Esophagus squamous epithelium (tissue), 5 donors: ENCODE results near the gene ABHD1. TPM values are rescaled to one million over a fixed set of nuclear protein-coding genes. Genes with fewer than 3 reads are reported as not detected.

Experiments used
- DNase-seq: peaks from one replicate; lab custom pipeline; 2025; lab: John Stamatoyannopoulos, UW
- H3K27ac ChIP-seq, 4 donors: fragments of 200-600 bp; sonication (generic); one replicate each; pipeline ENCODE4 v1.5.1; 2016 to 2019; ENCODE audit warnings: mild to moderate bottlenecking in 1 of 4
- H3K27me3 ChIP-seq, 4 donors: fragments of 200-600 bp; sonication (generic); 1 replicate in 3 of 4; 2 replicates in 1 of 4; pipeline versions ENCODE4 v1.5.1 to v1.6.0; 2017 to 2021; ENCODE audit warnings: antibody characterized with exemption in 1 of 4
- H3K36me3 ChIP-seq, 3 donors: fragments of 200-600 bp; sonication (generic); one replicate each; pipeline ENCODE4 v1.5.1; 2016 to 2019
- H3K4me1 ChIP-seq, 3 donors: fragments of 200-600 bp; sonication (generic); one replicate each; pipeline ENCODE4 v1.5.1; 2017 to 2019
- H3K4me3 ChIP-seq, 4 donors: fragments of 200-600 bp; sonication (generic); 1 replicate in 3 of 4; 2 replicates in 1 of 4; pipeline ENCODE4 v1.5.1; 2016 to 2019; ENCODE audit warnings: mild to moderate bottlenecking in 2 of 4, moderate library complexity in 1 of 4
- H3K9me3 ChIP-seq, 3 donors: fragments of 200-600 bp; sonication (generic); one replicate each; pipeline ENCODE4 v1.5.1; 2016 to 2019
- CTCF ChIP-seq, 6 experiments: fragments of 450-650 bp in 4 of 6; fragments of 200-600 bp in 2 of 6; sonication (generic) in 2 of 6; IDR thresholded peaks; one replicate each; pipeline ENCODE4 v1.5.1; 2016 to 2019; ENCODE audit warnings: antibody characterized with exemption in 6 of 6, mild to moderate bottlenecking in 4 of 6, moderate library complexity in 4 of 6
- POLR2A ChIP-seq, 4 donors: fragments of 450-650 bp; IDR thresholded peaks; one replicate each; pipeline ENCODE4 v1.6.1; 2017; ENCODE audit warnings: antibody characterized with exemption in 4 of 4, mild to moderate bottlenecking in 4 of 4, moderate library complexity in 3 of 4
- WGBS, 2 donors: methylation state at CpG; one replicate each; pipeline ENCODE4 v1.1.5; 2018; 5-methylcytosine and 5-hydroxymethylcytosine counted together
- intact Hi-C: fragments of 100-400 bp; cut with DNase I; formaldehyde crosslinking; loops from one replicate; pipeline ENCODE4 v1.15.0; 2022
- total RNA-seq, 4 donors: library from RNA; depleted of rRNA; stranded (reverse); fragments of >200 nt; gene quantifications; one replicate each; pipeline ENCODE4 v1.1.0, GENCODE V29; 2016
- donor health status: DM: yes; HTN: yes; CAD: no.

ABHD1 gene
- total RNA-seq, 4 donors from 2014 or later: not detected

GRCh38 chr2:27081984-27082772, 41.4 kb upstream of the ABHD1 start:
- Histone ChIP-seq H3K36me3 (no peaks in the 10 kb centered on the region), H3K27ac (peak overlapping the region; percentile 43 to 98 (median 78)), H3K9me3 (no peaks in the 10 kb centered on the region), H3K4me1 (peaks cover 32 to 86% (median 35%) of the 10 kb centered on the region in 3 donors), H3K27me3 (no peaks in the 10 kb centered on the region), H3K4me3 (no peak overlapping the region)
- no peak for TF ChIP-seq POLR2A (IDR thresholded peaks at IDR 0.05)
- intact Hi-C loops: no loop called here
- DNase-seq: no peak
- WGBS, 2 donors: 81 to 100% methylated on average over 1 to 4 of the region's 38 CpGs

GRCh38 chr2:27082773-27083409, 40.7 kb upstream of the ABHD1 start:
- TF ChIP-seq CTCF (IDR thresholded peaks at IDR 0.05): no peak
- no peak for TF ChIP-seq POLR2A (IDR thresholded peaks at IDR 0.05)
- Histone ChIP-seq H3K36me3 (no peaks in the 10 kb centered on the region), H3K4me3 (no peak overlapping the region), H3K4me1 (peaks cover 31 to 85% (median 33%) of the 10 kb centered on the region in 3 donors), H3K27me3 (no peaks in the 10 kb centered on the region), H3K27ac (no peak overlapping the region), H3K9me3 (no peaks in the 10 kb centered on the region)
- 89 to 95% methylated on average over 3 to 8 of the region's 27 CpGs for WGBS, 2 donors
- intact Hi-C loops: no loop called here
- DNase-seq: no peak

- no peaks in the 10 kb centered on the region for H3K36me3 ChIP-seq
- TF ChIP-seq POLR2A (IDR thresholded peaks at IDR 0.05) (no peak), CTCF (IDR thresholded peaks at IDR 0.05) (no peak)
- H3K27ac ChIP-seq: no peak overlapping the region
- H3K27me3 ChIP-seq: no peaks in the 10 kb centered on the region
- DNase-seq: no peak
- 55 to 88% methylated on average over 4 to 5 of the region's 20 CpGs for WGBS, 2 donors
- intact Hi-C loops: no loop called here
- H3K9me3 ChIP-seq: no peaks in the 10 kb centered on the region
- H3K4me3 ChIP-seq: no peak overlapping the region
- peaks cover 31 to 82% (median 33%) of the 10 kb centered on the region in 3 donors for H3K4me1 ChIP-seq
Observed at GRCh38 chr2:27083410-27084296, 40.0 kb upstream of the ABHD1 start.

GRCh38 chr2:27084297-27085061, 39.1 kb upstream of the ABHD1 start:
- Histone ChIP-seq H3K4me1 (peaks cover 31 to 76% (median 33%) of the 10 kb centered on the region in 3 donors), H3K9me3 (no peaks in the 10 kb centered on the region), H3K36me3 (no peaks in the 10 kb centered on the region), H3K27ac (peak overlapping the region in 1 of 4 donors; percentile 90), H3K4me3 (no peak overlapping the region), H3K27me3 (no peaks in the 10 kb centered on the region)
- TF ChIP-seq CTCF (IDR thresholded peaks at IDR 0.05): no peak
- TF ChIP-seq POLR2A (IDR thresholded peaks at IDR 0.05): no peak
- no peak for DNase-seq
- intact Hi-C loops: loop anchor here (5.0 kb wide), 1 partner anchor 122 kb away; no protein-coding TSS in a partner anchor
- WGBS, 2 donors: 63 to 94% methylated on average over 3 to 4 of the region's 6 CpGs
